CD4-positive, alpha-beta T cell treated with Interleukin-12 subunit alpha and Interleukin-12 subunit beta, for 1 hour (primary cell): Measurements from ENCODE around the gene COA5.

Experiments used
- DNase-seq: peaks from one replicate; pipeline ENCODE4 v3.0.0-alpha.2; 2020

Gene COA5

DNA sequence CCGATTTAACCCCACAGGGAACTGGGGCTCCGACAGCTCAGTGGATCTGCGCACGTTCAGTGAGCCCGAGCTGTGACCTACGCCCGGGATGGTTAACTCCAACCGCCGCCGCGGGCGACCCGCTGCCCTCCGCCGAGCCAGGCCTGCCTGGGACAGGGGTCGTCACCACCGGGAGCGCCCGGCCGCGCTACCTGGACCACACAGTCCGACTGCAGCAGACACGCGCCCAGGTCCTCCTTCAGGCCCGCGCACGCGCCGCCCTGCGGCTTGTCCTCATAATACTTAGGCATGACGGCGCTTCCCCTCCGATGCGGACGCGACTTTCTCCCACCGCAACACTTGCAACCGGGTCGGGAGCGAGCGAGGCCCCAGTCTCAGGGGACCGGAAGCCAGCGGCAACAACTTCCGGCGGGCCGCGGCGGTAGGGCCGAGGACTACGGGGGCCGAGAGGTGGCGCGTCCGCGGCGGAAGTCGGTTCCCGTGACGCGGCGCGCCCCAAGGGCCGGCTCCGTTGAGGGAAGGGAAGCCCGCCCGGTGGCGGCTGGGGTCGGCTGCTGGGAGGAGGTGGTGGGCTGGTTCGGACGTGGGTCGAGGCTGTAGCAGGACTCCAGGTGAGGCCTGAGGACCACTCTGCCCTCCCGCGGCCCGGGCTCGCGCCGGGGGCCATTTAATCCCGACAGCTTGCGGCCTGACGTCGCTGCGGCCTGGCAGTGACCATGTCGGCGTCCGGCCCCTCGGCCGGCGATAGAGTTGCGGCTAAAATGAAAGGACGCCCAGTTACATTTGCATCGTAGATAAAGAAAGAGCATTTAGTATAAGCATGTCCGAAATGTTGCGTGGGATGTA is at the start of gene COA5, which contains the start of gene UNC50:
COA5 (minus strand) TSS at position 397 of the 846 bp plus-strand sequence; CDS start at position 290, 107 bp downstream.
UNC50 (plus strand) TSS at position 474 of the 846 bp plus-strand sequence. CDS start 1,171 bp downstream, outside the sequence.
- peak; percentile 93 for DNase-seq

GRCh38 chr2:98656800-98657199 is 48.5 kb upstream of the COA5 start:
- DNase-seq = peak; percentile 61

GRCh38 chr2:98654699-98655495 is 46.6 kb upstream of the COA5 start:
- peak; percentile 75 for DNase-seq

DNA sequence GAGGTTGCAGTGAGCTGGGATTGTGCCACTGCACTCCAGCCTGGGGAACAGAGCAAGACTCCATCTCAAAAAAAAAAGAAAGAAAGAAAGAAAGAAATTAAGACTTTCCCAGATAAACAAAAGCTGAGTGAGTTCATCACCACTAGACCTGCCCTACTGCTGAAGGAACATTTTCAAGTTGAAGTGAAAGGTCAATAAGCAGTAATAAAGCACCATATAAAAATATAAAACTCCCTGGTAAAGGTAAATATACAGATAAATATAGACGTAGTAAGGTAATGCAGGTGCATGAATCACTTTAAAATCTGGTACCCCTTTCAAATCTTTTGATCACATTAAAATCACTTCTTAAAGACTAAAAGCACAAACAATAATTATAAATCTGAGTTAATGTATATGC is 42.7 kb upstream of the COA5 start:
- DNase-seq = no peak

DNA sequence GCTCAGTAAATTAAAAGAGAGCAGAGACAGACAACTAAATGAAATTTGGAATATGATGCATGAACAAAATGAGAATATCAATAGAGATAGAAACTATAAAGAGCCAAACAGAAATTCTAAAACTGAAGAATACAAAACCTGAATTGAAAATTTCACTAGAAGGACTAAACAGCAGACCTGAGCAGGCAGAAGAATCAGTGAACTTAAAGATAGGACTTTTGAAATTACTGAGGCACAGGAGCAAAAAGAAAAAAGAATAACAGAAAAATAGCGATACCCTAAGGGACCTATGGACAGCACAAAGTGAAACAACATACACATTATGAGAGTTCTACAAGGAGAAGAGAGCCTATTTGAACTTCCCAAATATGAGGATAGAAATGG is 41.7 kb upstream of the COA5 start:
- DNase-seq = no peak

GRCh38 chr2:98649135-98649991 is 41.1 kb upstream of the COA5 start:
- peak; percentile 90 for DNase-seq

GRCh38 chr2:98648451-98648850 is 40.1 kb upstream of the COA5 start:
- DNase-seq = no peak

DNA sequence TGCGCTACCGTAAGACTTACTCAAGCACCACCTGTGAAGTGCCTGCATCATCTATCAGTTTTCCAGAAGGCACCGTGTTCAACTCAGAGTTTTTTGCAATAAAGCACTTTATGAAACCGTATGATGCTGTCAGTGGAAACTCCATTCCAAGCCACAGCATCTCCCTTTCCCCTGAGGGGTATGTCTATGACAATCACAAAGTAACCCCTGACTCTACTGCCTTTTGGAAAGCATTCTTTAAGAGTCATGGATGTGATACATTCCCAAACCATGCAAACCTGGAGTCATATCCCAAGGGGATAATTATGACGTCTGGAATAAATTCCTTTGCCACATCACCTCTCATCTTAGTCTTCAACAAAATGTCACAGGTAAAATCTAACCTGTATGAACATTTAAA is 39.3 kb upstream of the COA5 start:
- no peak for DNase-seq

- no peak for DNase-seq
Observed at GRCh38 chr2:98643496-98644100, 35.3 kb upstream of the COA5 start.

DNA sequence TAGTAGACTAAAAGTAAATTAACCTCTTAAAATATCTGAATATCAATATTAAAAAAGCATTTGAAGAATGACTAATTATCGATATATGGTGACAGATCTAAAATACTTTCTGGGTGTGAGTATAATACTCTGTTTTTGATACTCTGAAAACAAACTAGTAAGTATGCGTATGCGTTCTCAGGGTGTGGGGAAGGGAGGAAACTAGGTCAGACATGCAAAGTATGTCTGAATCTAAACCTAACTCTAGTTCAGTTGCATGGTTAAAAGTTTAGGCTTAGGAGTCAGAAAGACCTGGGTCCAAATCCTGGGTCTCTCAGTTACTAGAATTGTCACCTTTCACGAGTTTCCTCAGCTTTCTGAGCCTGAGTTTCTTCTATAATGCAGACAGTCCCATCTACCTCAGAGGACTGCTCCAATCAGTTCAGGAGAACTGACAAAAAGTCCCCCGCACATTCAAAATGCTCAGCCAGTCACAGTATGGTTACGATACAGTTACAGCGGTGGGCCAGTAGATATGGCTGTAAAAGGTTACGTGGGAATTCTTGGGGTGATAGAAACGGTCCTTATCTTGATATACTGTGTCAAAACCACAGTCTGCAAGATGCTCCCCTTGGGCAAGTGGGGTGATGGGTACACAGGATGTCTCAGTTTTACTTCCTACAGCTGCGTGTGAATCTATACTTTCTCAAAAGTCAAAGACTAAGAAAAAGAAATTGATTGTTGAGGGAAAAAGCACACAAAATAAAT is 29.3 kb upstream of the COA5 start:
- DNase-seq = peak; percentile 75

DNA sequence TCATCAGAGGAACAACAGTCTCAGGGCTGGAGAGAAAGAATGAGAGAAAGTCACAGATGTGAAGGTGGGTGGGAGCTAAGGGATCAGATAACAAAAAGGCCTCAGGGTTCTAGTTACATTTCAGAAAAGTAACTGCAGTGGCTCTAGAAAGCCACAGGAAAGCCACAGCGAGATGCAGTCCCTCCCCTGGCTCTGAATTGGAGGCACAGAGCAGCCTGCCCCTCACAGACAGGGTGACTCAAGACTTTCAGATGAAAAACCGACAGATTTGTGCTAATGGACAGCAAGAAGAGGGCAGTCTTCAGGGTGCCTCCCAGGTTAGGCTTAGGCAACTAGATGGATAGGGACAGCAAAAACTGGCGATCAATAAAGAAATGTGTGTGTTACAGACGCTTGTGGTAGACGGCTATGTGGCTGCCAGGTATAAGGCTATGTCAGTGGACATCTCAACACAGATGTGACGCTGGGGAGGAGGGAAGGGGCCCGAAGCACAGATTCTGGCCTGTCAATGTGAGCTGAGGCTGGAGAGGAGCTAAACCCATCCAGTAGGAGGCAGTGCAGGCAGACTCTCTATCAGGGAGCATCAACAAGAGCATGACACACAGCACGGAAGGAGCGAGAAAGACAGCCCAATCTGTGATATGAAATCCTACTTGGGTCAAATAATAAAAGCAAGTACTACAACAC is 26.2 kb upstream of the COA5 start:
- DNase-seq = peak; percentile 60

DNA sequence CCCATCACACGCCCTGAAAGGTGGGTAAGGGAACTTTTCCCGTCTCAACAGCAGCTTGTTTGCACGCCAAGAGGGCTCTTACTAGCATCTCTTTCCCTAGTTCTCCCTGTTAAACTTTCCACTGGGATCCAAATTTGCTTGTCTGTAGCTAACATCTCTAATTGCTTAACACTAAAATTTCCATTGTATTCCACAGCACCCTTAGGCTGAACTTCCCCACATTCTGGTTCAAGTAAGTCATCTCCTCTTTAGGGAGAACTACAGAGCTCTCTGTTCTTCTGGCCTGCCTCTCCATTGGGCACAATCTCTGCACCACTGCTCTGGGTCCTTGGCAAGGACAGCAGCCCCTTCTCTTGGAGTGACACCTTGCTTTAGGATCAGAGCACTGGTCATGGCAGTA is 24.0 kb upstream of the COA5 start:
- DNase-seq = no peak

DNA sequence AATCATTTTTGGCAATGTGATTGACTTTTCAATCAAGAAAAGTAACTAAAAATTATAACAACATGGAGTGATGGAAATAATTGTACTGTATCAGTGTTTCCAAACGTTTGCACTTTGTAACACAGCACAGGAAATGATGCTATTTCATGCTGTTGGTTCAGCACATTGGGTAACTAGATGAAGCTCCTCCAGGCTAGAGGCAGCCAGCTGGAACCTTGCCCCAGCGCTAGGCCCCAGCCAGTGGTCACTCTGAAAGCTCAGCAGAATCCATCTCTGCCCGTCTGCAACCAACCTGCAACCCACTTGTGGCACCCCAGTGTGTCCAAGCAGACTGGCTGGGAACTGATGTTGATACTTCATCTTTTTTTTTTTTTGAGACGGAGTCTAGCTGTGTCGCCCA is 15.3 kb upstream of the COA5 start:
- no peak for DNase-seq

- DNase-seq = no peak
Observed at GRCh38 chr2:98617149-98617548, 8.8 kb upstream of the COA5 start.

GRCh38 chr2:98615481-98615880 is 7.2 kb upstream of the COA5 start:
- no peak for DNase-seq

DNA sequence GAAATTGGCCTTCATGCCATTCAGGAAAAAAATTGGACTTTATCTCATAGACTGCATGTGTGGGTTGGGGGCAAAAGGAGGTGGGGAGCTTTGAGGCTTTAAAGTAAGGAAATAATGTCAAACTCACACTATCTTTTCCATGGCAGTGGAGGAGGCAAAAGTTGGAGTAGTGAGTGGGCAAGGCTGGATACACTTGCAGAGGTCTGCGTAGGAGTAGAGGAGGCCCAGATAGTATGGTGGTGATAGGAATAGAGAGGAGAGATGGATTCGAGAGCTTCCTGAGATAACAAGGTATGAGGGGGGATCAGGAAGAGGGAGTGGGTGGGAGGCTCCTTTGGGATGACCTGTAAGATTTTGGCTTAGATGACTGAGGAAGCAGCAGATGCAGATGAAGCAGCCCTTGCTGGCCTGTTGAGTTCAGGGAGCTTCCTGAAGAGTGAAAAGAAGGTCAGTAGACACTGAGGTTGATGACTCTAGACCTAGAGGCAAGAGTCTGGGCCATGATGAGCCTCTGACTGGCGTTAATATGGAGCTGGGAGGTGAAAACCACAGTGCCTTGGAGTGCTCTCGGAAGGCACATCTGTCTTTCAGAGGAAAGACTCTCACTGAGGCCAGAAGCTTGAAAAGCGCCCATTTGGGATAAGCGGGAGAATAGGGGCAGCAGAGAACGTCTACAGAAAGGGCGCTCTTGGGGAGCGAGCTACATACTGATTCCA is 5.9 kb upstream of the COA5 start:
- DNase-seq = no peak

DNA sequence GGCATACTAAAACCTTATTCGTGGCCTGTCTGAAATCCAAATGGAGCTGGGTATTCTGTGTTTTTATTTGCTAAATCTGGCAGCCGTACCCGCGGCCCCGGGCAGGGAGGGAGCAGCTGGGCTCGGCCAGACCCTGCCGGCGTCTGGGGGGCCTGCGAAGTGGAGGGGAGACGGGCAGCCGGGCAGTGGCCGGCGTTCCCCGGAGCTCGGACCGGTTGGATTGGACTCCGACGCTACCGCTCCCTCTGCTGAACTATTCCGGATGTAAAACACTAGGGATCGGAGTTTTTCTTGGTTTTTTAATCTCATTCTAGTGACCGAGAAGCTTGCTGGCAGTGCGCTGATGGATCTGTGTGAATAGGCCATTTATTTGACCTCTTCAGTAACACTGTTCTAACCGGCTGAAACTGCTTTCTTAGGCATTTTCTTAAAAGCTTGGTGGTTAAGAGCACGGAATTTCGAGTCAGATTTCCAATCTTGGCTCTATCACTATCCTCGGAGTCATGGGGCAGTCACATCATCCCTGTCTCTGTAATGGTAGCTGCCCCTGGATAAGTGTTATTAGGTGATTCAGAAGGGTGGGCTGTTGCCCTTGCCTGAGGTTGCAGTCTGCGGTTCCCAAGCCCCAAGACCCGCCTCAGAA is 771 bp upstream of the COA5 start:
- DNase-seq = no peak

GRCh38 chr2:98607741-98608115 is 584 bp downstream of the COA5 start:
- DNase-seq = no peak

- DNase-seq = no peak
Observed at GRCh38 chr2:98607104-98607503, 1.2 kb downstream of the COA5 start.

DNA sequence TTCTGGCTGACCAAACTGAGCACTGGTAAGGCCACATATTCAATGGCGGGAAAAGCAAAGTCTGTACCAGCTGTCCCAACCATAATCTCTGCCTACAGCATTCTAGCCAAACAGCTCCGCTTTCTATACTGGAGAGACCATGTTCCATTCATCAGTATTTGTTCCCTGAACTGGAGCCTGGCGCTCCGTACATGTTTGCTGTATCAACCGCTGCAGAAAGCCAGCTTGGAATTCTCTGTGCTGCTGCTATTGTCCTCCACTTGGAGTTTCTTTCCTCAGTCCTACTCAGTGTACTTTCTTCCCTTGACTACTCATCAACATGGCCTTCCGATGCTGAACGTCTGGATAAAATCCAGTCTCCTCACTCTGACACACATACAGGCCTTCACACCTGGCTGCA is 1.9 kb downstream of the COA5 start:
- DNase-seq = no peak
